T-helper 1 cell treated with Interleukin-12 subunit alpha and Interleukin-12 subunit beta and Interleukin-4 antibody, amounts not matched to agents 30 ng/mL and 1 ng/mL, for 36 hours (primary cell): ENCODE measurements around the gene B9D1. TPM values are rescaled to one million over a fixed set of nuclear protein-coding genes. Genes with fewer than 3 reads are reported as not detected.

ENCODE experiments used
- intact Hi-C: fragments of 100-400 bp; cut with micrococcal nuclease; formaldehyde crosslinking; loops from one replicate; pipeline ENCODE4 v1.15.1; 2024
- total RNA-seq: library from RNA; stranded (reverse); gene quantifications from 2 replicates; pipeline ENCODE4 v1.2.3, GENCODE V29; 2022

Gene B9D1
- total RNA-seq, 1 donor from 2014 or later, result 2.5 TPM

GRCh38 chr17:19377602-19378415 is 15.3 kb upstream of the B9D1 start:
- intact Hi-C loops, result loop anchor here (1.0 to 5.0 kb wide), 10 partner anchors 8 to 1786 kb away; partner anchors contain the start of genes AKAP10, ALDH3A2, ALKBH5 and B9D1

GRCh38 chr17:19376811-19377210 is 14.3 kb upstream of the B9D1 start:
- intact Hi-C loops, result loop anchor here (1.0 to 5.0 kb wide), 6 partner anchors 15 to 1785 kb away; partner anchors contain the start of genes AKAP10, ALKBH5, B9D1 and PEMT

GRCh38 chr17:19375732-19376131 is 13.2 kb upstream of the B9D1 start:
- intact Hi-C loops, result loop anchor here (5.0 kb wide), 4 partner anchors 602 to 1783 kb away; partner anchors contain the start of genes AKAP10, ALKBH5 and PEMT

DNA sequence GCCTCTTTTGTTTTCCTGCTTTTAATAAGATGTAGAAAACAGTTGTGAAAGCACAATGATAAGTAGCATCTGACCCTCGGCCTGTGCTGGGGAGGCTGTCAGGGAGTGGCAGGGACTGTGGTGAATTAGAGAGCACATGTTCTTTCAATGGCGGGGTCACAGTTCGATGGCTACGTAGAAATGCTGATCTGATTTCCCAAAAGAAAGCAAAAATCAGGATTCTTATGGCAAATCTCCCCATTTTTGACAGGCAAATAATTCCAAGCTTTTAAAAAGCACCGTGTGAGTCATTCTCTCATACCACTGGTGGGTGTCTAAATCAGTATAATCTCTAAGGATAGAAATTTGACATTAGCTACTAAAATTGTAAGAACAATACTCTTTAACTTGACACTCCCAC is 11.6 kb upstream of the B9D1 start:
- intact Hi-C loops, result no loop called here

GRCh38 chr17:19372866-19373504 is 10.5 kb upstream of the B9D1 start:
- intact Hi-C loops, result no loop called here

GRCh38 chr17:19372439-19372838 is 9.9 kb upstream of the B9D1 start:
- intact Hi-C loops, result no loop called here

GRCh38 chr17:19372011-19372370 is 9.5 kb upstream of the B9D1 start:
- intact Hi-C loops, result no loop called here

- intact Hi-C loops, result no loop called here
Measured at GRCh38 chr17:19371259-19372010, 8.9 kb upstream of the B9D1 start.

GRCh38 chr17:19370493-19370960 is 8.0 kb upstream of the B9D1 start:
- intact Hi-C loops, result loop anchor here (1.0 kb wide), 1 partner anchor 8 kb away; the partner anchor contains the start of gene MAPK7

- intact Hi-C loops, result loop anchor here (1.0 kb wide), 1 partner anchor 8 kb away; the partner anchor contains the start of gene MAPK7
Measured at GRCh38 chr17:19369846-19370492, 7.4 kb upstream of the B9D1 start.

GRCh38 chr17:19369107-19369778 is 6.7 kb upstream of the B9D1 start:
- intact Hi-C loops, result no loop called here

DNA sequence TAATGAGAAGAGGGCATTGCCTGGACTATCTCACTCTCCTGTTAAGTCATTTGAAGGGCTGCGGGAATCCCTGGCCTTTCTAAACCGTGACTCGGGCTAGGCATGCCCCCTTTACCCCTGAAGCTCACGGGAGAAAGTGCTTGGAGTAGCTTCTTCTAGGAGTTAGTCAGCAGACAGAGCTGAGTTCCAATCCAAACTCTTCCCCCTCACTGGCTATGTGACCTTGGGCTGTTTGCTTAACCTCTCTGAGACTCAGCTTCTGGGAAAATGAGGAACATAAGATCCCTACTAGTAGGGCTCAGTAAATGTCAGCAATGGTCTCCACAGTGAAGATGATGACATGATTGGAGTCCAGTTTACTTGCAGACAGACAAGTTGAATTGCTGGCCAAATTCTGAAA is 5.7 kb upstream of the B9D1 start:
- intact Hi-C loops, result no loop called here

- intact Hi-C loops, result no loop called here
Measured at GRCh38 chr17:19366637-19366972, 4.1 kb upstream of the B9D1 start.

- intact Hi-C loops, result no loop called here
Measured at GRCh38 chr17:19365833-19366636, 3.5 kb upstream of the B9D1 start.

GRCh38 chr17:19365499-19365817 is 2.9 kb upstream of the B9D1 start:
- intact Hi-C loops, result no loop called here

DNA sequence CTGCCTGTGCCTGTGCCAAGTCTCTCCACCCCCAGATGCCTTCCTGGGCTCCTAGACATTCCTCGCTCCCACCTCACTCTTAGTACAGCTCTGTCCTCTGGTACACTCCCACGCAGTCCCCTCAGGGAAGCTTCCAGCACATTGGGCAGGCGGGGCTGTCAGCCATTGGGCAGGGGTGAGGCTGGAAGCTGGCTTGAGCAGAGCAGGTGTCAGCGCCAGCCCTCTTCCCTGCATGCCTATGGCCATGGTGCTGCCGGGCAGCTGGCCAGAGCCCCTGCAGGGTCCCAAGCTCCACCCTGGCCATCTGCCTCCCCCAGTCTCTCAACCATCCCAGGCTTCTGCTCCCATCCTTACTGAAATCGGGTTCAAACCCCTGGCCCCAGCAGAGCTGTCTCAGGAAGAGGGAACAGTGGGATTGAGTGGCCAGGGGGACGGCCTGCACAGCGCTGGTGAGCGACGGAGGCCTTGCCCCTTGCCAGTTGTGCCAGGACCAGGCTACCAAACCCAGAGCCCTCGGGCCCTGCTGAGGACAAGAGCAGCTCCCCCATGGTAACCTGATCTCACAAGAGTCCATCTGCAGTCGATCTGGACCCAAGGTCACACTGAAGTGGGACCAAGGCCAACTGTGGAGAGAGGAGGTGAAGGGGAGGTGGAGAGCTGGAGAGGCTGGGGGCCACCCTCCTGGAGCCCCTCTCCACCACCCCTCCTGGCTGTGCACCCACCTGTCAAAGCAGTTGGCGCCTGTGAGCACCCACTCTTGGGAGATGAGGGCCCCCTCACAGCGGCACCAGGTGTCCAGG is 2.4 kb upstream of the B9D1 start:
- intact Hi-C loops, result loop anchor here (5.0 kb wide), 3 partner anchors 58 to 642 kb away; partner anchors contain the start of genes PRPSAP2 and SPECC1

GRCh38 chr17:19363460-19364035 is 1.0 kb upstream of the B9D1 start:
- intact Hi-C loops, result loop anchor here (2.0 to 5.0 kb wide), 4 partner anchors 56 to 644 kb away; partner anchors contain the start of genes PRPSAP2 and SPECC1

DNA sequence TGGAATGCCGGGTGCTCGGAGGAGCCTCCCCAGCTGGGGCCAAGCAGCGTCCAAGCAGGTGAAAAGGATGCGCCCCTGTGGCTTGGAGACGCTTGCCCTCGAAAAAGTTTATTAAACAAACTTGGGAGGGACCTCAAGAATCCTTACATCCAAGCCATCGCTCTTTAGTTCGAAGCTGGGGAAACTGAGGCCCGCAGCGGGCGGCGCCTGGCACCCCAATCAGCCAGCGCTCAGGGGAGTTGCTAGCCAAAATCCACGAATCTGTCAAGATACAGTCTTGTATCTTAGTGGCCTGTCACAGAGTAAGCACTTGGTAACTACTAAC is 553 bp upstream of the B9D1 start:
- intact Hi-C loops, result loop anchor here (2.0 to 5.0 kb wide), 4 partner anchors 56 to 644 kb away; partner anchors contain the start of genes PRPSAP2 and SPECC1

- intact Hi-C loops, result loop anchor here (1.0 to 5.0 kb wide), 11 partner anchors 15 to 645 kb away; partner anchors contain the start of genes AKAP10, ALDH3A2, PRPSAP2 and SPECC1
Measured at GRCh38 chr17:19361944-19362276, 613 bp downstream of the B9D1 start.
